NB4 (cell line): ENCODE measurements around the gene ANXA8L1.
"Not testable (repeated sequence)": the region's sequence is repeated elsewhere in the genome, so short reads cannot be mapped to it uniquely, and the experiment has no call there.

Source experiments
- DNase-seq: peaks from one replicate; pipeline ENCODE4 v3.0.0; 2010; ENCODE audit warnings: low read depth
- H3K4me3 ChIP-seq: one replicate; pipeline ENCODE4 v1.5.1; 2011; ENCODE audit warnings: mild to moderate bottlenecking, low read depth, low read length, moderate library complexity
- MYC ChIP-seq: IDR thresholded peaks from 2 replicates; pipeline ENCODE4 v1.6.1; 2011; ENCODE audit warnings: low read depth, low read length
- POLR2A ChIP-seq: IDR thresholded peaks from 2 replicates; pipeline ENCODE4 v1.6.1; 2011; ENCODE audit warnings: mild to moderate bottlenecking; ENCODE audit not compliant: insufficient read length; ENCODE audit errors: extremely low read depth
- TF ChIP-seq, protein P1 (sequence below): IDR thresholded peaks from one replicate; pipeline ENCODE4 v1.5.1; 2012; ENCODE audit warnings: low read depth, low read length
- TF ChIP-seq, protein P2 (sequence below): IDR thresholded peaks from 2 replicates; pipeline ENCODE4 v1.6.1; 2011; ENCODE audit warnings: low read depth, low read length

The ANXA8L1 gene

DNA sequence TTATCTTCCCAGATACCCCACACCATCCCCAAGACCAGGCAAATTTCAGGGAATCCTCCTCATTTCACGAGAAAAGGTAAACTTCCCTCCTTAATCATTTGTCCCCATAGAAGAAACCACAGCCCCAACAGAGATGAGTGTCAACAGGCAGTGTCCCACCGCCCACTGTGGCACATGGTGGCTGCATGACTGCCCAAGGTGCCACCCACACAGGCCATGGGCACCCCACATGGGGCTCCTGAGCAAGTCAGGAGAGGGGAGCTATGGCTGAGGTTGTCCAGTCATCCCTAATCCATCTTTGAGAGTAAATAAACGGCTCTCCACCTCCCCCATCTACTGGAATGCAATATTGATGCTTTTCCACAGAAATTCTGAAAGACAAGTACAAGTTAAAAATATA lies 44.7 kb upstream of the ANXA8L1 start:
- TF ChIP-seq POLR2A (no peak), MYC (no peak)
- TF ChIP-seq, protein P1, sequence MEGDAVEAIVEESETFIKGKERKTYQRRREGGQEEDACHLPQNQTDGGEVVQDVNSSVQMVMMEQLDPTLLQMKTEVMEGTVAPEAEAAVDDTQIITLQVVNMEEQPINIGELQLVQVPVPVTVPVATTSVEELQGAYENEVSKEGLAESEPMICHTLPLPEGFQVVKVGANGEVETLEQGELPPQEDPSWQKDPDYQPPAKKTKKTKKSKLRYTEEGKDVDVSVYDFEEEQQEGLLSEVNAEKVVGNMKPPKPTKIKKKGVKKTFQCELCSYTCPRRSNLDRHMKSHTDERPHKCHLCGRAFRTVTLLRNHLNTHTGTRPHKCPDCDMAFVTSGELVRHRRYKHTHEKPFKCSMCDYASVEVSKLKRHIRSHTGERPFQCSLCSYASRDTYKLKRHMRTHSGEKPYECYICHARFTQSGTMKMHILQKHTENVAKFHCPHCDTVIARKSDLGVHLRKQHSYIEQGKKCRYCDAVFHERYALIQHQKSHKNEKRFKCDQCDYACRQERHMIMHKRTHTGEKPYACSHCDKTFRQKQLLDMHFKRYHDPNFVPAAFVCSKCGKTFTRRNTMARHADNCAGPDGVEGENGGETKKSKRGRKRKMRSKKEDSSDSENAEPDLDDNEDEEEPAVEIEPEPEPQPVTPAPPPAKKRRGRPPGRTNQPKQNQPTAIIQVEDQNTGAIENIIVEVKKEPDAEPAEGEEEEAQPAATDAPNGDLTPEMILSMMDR, result no peak
- TF ChIP-seq, protein P2, sequence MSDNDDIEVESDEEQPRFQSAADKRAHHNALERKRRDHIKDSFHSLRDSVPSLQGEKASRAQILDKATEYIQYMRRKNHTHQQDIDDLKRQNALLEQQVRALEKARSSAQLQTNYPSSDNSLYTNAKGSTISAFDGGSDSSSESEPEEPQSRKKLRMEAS, result no peak
- DNase-seq, result no peak
- H3K4me3 ChIP-seq, result no peak overlapping the region

DNA sequence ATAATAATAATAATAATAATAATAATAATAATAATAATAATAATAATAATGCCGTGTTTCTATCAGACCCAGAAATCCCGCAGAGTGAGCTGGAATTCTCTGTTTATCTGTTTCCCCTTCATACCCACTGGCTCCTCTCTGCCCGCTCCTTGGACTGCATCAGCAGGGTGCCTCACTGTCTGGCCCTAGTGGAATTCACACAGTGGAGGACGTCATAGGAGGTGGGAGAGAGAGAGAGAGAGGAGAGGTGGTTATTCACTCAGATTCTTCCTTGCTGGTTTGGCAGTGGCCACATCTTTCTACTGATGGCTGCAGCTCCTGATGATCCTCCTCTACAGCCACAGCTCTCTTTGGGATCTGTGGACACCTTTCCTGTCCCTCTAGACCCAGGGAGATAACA lies 10.1 kb upstream of the ANXA8L1 start:
- DNase-seq, H3K4me3 ChIP-seq: not testable (repeated sequence)

DNA sequence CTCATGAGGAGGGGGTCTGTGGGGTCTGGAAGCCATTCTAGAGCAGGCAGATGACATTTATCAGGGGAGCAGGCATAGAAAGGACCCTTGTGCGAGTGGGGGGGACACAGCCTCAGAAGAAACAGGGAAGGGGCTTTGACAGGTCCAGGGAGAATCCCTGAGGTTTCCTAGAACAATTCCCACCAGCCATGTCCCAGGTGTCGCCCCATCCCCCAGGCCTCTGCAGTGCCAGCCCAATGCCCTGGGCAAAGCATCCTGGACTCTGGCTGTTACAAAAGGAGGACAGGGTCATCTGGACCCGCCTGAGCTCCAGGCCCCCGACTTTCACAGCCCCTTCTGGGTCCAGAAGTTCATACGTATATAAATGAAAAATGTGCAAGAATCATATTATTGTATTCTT lies 8.4 kb upstream of the ANXA8L1 start:
- DNase-seq, H3K4me3 ChIP-seq: not testable (repeated sequence)

DNA sequence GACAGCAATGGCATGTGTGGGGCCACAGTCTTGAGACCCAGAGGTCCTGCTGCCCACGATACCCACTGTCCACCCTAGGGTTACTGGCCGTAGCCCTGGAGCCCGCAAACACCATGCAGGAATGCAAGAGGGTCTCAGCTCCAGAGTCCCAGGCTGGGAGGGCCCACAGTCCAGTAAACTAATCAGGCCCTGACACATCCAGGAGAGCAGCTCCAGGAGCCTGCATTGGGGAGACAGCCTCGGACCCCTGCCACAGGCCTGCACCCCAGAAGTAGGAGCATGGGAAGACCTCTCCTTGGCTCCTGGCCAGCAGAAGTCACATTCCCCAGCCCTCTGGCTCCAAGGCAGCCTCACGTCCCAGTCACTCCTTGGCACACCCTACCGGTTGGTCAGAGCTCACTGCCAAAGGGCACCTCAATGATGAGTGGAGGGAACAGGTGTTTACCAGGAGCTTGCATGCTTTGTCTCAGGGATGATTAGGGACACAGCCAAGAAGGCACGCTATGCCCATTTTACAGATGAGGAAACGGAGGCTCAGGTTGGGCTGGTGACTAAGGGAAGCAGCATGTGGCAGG lies 7.8 kb upstream of the ANXA8L1 start:
- not testable (repeated sequence) for H3K4me3 ChIP-seq, DNase-seq

DNA sequence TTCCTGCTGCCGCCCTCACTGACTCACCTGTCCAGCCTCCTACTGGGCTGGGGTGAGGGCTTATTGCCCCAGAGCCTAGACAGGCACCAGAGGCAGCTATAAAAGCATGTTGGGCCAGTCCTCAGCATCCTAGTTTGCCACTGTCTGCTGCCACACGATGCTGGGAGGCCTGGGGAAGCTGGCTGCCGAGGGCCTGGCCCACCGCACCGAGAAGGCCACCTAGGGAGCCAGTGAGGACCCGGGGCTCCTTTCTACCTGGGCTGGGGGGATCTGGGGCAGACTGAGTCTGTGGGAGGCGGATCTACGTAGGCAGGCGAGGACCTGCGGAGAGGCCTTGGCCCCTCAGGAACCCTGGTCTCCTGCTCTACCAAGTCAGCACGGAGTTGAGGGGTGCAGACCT lies 6.6 kb upstream of the ANXA8L1 start:
- H3K4me3 ChIP-seq, DNase-seq: not testable (repeated sequence)

DNA sequence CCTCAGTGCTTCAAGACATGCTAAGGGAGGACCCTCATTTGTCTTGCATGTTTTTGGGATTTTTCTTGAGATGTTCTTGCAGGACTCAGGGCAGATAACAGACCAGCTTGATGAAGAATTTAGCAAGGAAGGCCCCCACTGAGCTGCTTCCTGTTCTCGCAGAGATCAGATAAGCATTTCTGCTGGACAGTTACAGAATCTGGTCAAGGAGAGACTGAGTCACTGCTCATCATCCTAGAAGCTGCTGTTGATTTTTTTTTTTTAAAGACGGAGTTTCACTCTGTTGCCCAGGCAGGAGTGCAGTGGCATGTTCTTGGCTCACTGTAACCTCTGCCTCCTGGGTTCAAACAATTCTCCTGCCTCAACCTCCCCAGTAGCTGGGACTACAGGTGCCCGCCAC lies 1.2 kb upstream of the ANXA8L1 start:
- H3K4me3 ChIP-seq, DNase-seq: not testable (repeated sequence)

DNA sequence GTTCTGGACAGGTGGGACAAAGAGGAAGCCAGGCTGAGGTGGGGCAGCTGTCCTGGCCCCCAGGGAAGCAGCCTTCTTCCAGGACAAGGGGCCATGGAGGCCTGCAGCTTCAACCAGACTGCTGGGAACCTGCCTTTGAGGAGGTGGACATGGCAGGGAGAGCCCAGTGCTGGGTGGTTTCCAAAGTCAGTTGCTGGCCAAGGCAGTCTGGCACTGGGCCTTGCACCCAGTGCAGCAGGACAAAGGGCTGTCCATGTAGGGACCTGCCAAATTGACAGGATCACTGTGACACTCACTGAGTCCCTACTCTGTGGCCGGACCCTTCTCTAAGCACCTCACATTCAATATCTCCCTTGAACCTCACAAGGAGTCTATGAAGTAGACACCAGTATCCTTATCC lies 1.4 kb downstream of the ANXA8L1 start:
- not testable (repeated sequence) for H3K4me3 ChIP-seq, DNase-seq

DNA sequence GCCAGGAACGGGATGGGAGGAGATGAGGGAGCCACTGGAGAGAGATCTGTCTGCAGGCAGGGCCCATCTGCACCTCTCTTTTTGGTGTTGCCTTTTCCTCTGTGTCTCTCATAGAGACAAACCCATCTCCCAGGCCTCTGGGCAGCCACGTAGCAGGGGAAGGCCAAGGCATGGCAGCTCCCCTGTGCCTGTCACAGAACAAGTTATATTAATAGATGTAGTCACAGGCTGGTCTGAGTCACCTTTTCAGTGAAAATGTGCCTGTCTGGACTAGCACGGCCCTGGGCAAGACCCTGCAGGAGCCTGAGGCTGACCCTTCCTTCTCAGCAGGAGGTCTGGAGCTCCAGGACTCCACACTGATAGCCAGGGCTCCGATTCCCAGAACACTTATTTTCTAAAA lies 2.1 kb downstream of the ANXA8L1 start:
- DNase-seq, H3K4me3 ChIP-seq: not testable (repeated sequence)

DNA sequence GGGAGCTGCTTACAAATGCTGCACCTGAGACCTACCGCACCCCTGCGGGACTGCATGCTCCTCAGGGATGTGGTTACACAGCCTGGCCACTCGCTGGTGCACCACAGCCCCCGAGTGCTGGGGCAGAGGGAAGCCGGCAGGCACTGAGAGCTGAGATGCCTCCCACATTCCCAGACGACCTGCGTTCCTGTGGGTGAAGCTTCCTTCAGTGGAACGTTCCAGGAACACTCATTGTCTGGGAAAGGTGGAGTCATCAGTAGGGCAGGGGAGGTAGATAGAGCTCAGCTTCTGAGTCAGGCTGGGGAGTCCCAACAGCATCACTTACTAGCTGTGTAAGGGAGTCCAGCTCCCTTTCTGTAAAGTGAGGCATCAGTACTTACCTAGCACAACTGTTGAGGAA lies 2.5 kb downstream of the ANXA8L1 start:
- not testable (repeated sequence) for H3K4me3 ChIP-seq, DNase-seq

DNA sequence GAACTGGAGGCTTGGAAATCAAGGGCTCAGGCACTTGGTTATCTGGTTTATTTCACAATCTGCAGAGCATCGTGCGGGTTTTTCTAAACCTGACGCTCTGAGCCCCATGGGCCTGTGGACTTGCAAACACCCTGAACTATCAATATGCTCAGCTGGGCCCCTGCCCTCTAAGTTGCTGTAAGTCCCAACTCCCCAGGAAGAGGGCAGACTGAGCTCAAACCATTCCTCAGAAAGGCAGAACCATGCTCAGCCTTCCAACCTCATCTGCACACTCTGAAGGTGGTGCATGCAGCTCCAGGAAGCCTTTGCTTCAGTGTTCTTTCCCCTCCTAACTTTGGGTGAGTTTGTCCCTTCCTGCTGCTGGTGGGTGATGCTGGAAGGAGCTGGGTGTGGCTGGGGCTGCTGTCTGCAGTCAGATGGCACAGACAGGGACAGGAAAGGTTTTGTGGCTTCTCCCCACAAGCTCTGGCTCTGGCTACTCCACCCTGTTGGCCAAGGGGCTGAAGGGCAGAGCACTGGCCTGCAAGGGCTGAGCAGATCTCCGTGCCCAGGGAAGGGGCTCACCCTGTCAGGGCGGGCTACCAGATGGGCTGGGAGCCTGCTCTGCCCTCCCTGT lies 3.8 kb downstream of the ANXA8L1 start:
- not testable (repeated sequence) for DNase-seq, H3K4me3 ChIP-seq

DNA sequence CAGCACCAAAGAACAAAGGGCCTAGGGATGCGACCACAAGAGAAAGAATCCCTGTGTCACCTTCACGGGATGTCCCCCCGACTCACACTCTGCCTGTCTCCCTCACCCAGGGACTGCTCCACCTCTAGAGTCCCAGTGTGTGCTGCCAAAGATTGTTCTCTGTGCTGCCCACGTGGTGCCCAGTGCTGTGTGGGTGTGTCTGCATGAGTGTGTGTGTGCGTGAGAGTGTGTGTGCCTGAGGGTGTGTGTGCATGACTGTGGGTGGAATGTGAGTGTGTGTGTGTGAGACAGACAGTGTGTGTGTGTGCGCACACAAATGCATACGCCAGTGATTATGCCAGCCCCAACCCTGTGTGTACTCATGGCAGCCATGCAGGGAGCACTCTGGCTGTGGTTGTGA lies 10.3 kb downstream of the ANXA8L1 start:
- DNase-seq, result not testable (repeated sequence)

DNA sequence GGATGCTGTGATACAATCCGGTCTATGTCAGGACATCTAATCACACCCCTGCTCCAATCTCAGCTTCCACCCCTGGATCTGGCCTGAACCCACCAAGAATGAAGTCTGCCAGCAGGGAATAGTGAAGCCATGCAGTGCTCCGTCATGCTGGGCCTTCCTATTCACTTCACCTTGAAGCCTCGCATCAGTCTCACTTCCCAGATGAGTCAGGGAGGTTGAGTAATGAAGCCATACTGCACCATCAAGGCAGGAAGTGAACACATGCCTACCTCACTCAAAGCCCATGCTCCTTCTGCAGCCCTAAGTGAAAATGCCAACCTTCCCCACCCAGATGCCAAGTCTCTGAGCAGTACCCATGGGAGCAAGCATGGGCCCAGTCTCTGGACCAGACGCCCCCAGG lies 11.1 kb downstream of the ANXA8L1 start:
- not testable (repeated sequence) for H3K4me3 ChIP-seq, DNase-seq

More for the DNA sequence above, 10.3 kb downstream of the ANXA8L1 start:
- H3K4me3 ChIP-seq, result not testable (repeated sequence)

DNA sequence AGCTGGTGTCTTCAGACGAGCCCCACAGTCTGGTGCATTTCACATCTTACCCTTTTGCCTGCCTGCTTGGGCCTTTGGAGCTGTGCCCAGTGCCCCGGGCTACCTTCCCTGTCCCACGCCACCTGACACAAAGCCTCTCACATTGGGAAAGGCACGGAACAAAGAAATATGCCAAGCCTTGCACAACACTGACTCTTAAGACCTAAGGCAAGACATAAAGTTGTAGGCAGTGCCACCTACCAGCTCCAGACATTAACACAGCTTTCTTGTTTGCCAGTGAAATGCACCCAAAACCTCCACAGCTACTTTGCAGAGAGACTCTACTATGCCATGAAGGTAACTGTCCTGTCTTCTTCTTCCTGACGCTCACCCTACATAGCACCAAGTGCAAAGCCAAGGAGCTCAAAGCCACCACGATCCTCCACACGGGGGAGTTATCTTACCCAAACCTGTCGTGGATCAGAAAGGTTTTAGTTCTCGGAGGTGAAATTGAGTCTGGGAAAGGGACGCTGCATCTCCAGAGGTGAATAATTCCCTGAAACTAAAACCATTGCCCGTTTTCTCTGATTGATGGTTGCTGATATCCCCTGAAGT lies 11.8 kb downstream of the ANXA8L1 start:
- DNase-seq, H3K4me3 ChIP-seq: not testable (repeated sequence)

DNA sequence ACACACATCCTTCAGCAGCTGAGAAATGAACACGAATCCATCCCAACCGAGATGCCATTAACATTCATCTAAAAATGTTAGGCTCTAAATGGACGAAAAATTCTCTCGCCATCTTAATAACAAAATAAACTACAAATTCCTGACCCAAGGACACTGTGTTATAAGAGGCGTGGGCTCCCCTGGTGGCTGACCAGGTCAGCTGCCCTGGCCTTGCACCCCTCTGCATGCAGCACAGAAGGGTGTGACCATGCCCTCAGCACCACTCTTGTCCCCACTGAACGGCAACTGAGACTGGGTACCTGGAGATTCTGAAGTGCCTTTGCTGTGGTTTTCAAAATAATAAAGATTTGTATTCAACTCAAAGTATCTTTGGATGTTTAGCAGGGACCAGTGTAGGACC lies 15.8 kb downstream of the ANXA8L1 start:
- DNase-seq, H3K4me3 ChIP-seq: not testable (repeated sequence)

DNA sequence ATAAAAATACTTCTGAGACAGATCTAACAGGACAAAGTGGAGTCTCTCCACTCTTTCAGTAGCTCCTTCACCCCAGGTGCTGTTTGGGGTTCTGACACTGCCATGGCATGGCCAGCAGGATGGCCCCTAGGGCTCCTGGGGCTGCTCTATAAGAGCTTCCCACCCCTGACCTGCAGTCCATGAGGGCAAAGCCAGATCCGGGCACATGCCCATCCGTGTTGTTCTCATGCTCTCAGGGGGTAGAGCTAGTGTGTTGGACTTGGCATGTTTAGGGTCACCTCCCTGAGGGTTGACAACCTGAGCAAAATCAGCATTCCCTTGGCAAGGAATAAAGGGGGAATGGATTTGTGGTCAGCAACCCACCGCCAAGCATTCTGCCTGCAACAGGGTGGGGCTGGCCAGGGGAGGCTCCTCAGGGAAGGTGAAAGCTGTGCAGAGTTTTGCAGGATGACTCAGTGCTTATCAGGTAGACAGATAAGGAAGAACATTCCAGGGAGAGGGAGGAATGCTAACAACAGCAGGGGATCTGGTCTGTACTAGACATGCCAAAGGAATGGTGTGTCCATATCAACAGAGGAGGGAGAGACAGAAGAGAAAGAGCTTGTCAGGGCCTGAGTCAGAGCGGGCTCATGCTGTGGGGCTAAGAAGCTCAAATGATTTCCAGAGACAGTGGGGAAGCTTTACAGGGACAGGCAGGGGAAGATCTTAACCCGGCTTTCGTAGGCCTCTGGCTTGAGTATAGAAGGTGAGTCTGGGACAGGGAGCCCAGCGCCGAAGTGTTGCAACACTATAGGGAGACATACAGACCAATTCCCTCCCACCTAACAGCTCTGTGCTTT lies 21.1 kb downstream of the ANXA8L1 start:
- H3K4me3 ChIP-seq, DNase-seq: not testable (repeated sequence)

DNA sequence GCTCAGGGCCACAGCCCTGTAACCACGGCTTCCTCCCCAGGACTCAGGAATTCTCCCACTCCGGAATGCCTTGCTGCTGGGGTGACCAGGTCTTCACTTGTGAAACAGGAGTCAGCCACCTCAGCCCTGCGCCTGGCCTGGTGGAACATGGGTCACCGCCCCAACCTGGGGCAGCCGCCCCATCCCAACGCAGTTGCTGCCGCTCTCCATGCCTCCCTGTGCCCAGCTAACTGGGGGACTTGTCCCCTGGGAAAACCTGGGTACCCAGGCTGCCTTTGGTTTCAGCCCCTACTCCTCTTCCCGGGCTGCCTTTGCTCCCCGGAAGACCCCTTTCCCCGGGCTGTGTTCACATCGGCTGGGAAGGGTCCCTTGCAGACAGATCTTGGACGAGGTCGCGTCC lies 22.2 kb downstream of the ANXA8L1 start:
- H3K4me3 ChIP-seq, DNase-seq: not testable (repeated sequence)

DNA sequence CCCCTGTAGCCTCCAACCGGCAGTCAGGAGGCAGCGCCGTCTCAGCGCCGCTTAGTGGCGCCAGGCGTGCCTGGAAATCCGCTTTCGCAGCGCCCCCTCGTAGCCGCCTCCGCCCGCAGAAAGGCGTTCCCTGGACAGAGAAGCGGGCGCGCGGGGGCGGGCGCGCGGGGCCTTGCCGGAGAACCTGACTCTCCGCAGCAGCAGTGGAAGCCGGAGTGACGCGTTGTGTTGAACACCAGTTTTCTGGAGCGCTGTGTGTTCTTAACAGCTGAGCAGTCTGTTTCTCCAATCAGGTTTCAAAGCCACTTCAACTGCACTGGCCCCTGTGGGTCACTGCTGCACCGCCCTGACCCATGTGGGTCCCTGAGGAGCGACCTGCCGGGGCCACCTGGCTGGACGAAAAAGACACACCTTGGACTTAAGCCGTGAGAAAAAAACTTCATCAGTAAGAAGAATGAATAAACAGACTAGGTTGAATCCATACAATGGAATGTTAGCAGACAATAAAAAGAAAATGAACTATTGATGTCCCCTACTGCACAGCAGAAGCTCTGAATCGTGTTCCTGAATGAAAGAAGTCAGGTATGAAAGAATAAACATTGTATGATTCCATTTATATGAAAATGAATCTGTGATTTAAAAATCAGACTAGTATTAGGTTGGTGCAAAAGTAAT lies 22.8 kb downstream of the ANXA8L1 start:
- peak; percentile 28 for DNase-seq
- H3K4me3 ChIP-seq, result not testable (repeated sequence)
